HepG2 (cell line): ENCODE measurements around the gene AIF1. TPM values are rescaled to one million over a fixed set of nuclear protein-coding genes. Genes with fewer than 3 reads are reported as not detected.

Experiments used
- HDAC1 ChIP-seq: sonication (generic); formaldehyde crosslinking; IDR thresholded peaks from 2 replicates; pipeline ENCODE4 v1.5.1; 2020; ENCODE audit warnings: mild to moderate bottlenecking, missing genetic modification reagents
- KMT2A ChIP-seq: sonication (generic); formaldehyde crosslinking; IDR thresholded peaks from 2 replicates; pipeline ENCODE4 v1.4.0; 2020; ENCODE audit warnings: missing genetic modification reagents
- MZF1 ChIP-seq: sonication (generic); formaldehyde crosslinking; IDR thresholded peaks from 2 replicates; pipeline ENCODE4 v1.8.1; 2023; ENCODE audit warnings: mild to moderate bottlenecking, missing genetic modification reagents, borderline replicate concordance
- NR2F2 ChIP-seq: IDR thresholded peaks from 2 replicates; pipeline ENCODE4 v1.6.1; 2012; ENCODE audit warnings: low read depth, inconsistent platforms, borderline replicate concordance
- SNAI1 ChIP-seq: sonication (generic); formaldehyde crosslinking; IDR thresholded peaks from 2 replicates; pipeline ENCODE4 v1.5.0; 2020; ENCODE audit warnings: mild to moderate bottlenecking, missing genetic modification reagents, borderline replicate concordance
- ZNF367 ChIP-seq: sonication (generic); formaldehyde crosslinking; IDR thresholded peaks from 2 replicates; pipeline ENCODE4 v1.4.0; 2020; ENCODE audit warnings: missing genetic modification reagents, borderline replicate concordance
- ZNF44 ChIP-seq: sonication (generic); formaldehyde crosslinking; IDR thresholded peaks from 2 replicates; pipeline ENCODE4 v1.5.1; 2020; ENCODE audit warnings: mild to moderate bottlenecking, missing genetic modification reagents
- ZNF670 ChIP-seq: sonication (generic); formaldehyde crosslinking; IDR thresholded peaks from 2 replicates; pipeline ENCODE4 v1.8.0; 2022; ENCODE audit warnings: mild to moderate bottlenecking, missing genetic modification reagents, borderline replicate concordance
- ZNF709 ChIP-seq: sonication (generic); formaldehyde crosslinking; IDR thresholded peaks from 2 replicates; pipeline ENCODE4 v1.5.0; 2020; ENCODE audit warnings: mild to moderate bottlenecking, missing genetic modification reagents
- ZNF776 ChIP-seq: sonication (generic); formaldehyde crosslinking; IDR thresholded peaks from 2 replicates; pipeline ENCODE4 v1.4.0; 2020; ENCODE audit warnings: mild to moderate bottlenecking, missing genetic modification reagents
- microRNA-seq: library from miRNA; unstranded; fragments of <30 nt; microRNA quantifications from one replicate; pipeline ENCODE4, GENCODE V29; 2020
- polyA plus RNA-seq, 8 experiments: library from polyadenylated mRNA; depleted of rRNA in 3 of 8; stranded (reverse) in 7 of 8; unstranded in 1 of 8; fragments of >200 nt; fragmentation: Illumina TruSeq in 4 of 8; extraction: Trizol in 4 of 8; gene quantifications; 2 replicates each; pipeline versions ENCODE4 v1.2.1 to v1.2.3, GENCODE V29; 2011 to 2016; ENCODE audit warnings: low read depth in 4 of 8, missing spikeins in 1 of 8, mixed read lengths in 1 of 8; ENCODE audit not compliant: insufficient read depth in 1 of 8
- small RNA-seq, 3 experiments: library from RNA; depleted of rRNA; stranded (forward); fragments of <200 nt; gene quantifications; one replicate each; pipeline ENCODE3, GENCODE V24; 2012; ENCODE audit warnings: low read depth in 2 of 3, low replicate concordance in 1 of 3; ENCODE audit not compliant: insufficient read length in 3 of 3, insufficient read depth in 2 of 3
- total RNA-seq, 5 experiments: library from RNA; depleted of rRNA; stranded (reverse); fragments of >200 nt; fragmentation: Illumina TruSeq; extraction: Trizol; gene quantifications; 2 replicates each; pipeline ENCODE4 v1.2.3, GENCODE V29; 2016; ENCODE audit warnings: low read depth in 1 of 5
- TF ChIP-seq, protein P1 (sequence below): sonication (generic); formaldehyde crosslinking; IDR thresholded peaks from 2 replicates; pipeline ENCODE4 v1.9.0; 2021; ENCODE audit warnings: missing genetic modification reagents, borderline replicate concordance
- TF ChIP-seq, protein P2 (sequence below): IDR thresholded peaks from 2 replicates; pipeline ENCODE4 v1.6.1; 2016; ENCODE audit warnings: mild to moderate bottlenecking, missing biosample characterization, missing genetic modification reagents
- TF ChIP-seq, protein P3 (sequence below): IDR thresholded peaks from 2 replicates; pipeline ENCODE4 v1.6.1; 2016; ENCODE audit warnings: low read depth, control low read depth
- TF ChIP-seq, protein P4 (sequence below): IDR thresholded peaks from 2 replicates; pipeline ENCODE4 v1.6.1; 2018; ENCODE audit warnings: missing genetic modification reagents, mild to moderate bottlenecking, missing compliant biosample characterization

Gene AIF1
- total and polyA plus RNA-seq, 2 of the 13 experiments (the other 11 are each of a cell fraction or from before 2014, with no cell fraction given) = 1.5 TPM; not detected in 1

DNA sequence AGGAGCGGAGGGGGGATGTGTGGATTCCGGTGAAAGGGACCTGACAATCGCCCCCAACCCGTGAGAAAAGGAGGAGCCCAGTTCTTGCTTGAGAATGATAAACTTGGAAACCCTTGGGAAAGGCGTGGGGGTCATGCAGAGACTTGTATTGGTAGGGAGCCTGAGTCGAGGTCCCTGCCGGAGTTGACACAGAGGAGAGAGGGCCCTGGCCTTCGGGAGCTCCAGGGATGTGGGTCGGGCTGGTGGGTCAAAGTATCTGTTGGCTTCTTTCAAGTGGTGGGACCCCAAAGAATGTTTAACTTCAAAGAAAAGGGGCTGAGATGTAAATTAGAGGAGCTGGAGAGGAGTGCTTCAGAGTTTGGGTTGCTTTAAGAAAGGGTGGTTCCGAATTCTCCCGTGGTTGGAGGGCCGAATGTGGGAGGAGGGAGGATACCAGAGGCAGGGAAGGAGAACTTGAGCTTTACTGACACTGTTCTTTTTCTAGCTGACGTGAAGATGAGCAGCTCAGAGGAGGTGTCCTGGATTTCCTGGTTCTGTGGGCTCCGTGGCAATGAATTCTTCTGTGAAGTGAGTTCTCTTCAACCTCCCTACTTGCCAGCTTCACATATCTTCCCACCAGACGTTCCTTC lies 51.4 kb downstream of the AIF1 start (continued):
- TF ChIP-seq, protein P1, sequence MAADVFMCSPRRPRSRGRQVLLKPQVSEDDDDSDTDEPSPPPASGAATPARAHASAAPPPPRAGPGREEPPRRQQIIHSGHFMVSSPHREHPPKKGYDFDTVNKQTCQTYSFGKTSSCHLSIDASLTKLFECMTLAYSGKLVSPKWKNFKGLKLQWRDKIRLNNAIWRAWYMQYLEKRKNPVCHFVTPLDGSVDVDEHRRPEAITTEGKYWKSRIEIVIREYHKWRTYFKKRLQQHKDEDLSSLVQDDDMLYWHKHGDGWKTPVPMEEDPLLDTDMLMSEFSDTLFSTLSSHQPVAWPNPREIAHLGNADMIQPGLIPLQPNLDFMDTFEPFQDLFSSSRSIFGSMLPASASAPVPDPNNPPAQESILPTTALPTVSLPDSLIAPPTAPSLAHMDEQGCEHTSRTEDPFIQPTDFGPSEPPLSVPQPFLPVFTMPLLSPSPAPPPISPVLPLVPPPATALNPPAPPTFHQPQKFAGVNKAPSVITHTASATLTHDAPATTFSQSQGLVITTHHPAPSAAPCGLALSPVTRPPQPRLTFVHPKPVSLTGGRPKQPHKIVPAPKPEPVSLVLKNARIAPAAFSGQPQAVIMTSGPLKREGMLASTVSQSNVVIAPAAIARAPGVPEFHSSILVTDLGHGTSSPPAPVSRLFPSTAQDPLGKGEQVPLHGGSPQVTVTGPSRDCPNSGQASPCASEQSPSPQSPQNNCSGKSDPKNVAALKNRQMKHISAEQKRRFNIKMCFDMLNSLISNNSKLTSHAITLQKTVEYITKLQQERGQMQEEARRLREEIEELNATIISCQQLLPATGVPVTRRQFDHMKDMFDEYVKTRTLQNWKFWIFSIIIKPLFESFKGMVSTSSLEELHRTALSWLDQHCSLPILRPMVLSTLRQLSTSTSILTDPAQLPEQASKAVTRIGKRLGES (CRISPR knock-in tag) = no peak
- TF ChIP-seq, protein P2, sequence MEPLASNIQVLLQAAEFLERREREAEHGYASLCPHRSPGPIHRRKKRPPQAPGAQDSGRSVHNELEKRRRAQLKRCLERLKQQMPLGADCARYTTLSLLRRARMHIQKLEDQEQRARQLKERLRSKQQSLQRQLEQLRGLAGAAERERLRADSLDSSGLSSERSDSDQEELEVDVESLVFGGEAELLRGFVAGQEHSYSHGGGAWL (CRISPR knock-in tag) = no peak
- TF ChIP-seq ZNF367 (CRISPR knock-in tag) (no peak), SNAI1 (CRISPR knock-in tag) (0 out of 2 replicates have a peak, but pooled peaks have one; percentile 6), ZNF776 (CRISPR knock-in tag) (no peak), NR2F2 (no peak), MZF1 (CRISPR knock-in tag) (no peak), ZNF709 (CRISPR knock-in tag) (peak; percentile 19; the same call in 1 of the 2 replicates), ZNF44 (0 out of 2 replicates have a peak, but pooled peaks have one; percentile 30), HDAC1 (CRISPR knock-in tag) (no peak), KMT2A (CRISPR knock-in tag) (no peak), ZNF670 (0 out of 2 replicates have a peak, but pooled peaks have one; percentile 37)
- TF ChIP-seq, protein P3, sequence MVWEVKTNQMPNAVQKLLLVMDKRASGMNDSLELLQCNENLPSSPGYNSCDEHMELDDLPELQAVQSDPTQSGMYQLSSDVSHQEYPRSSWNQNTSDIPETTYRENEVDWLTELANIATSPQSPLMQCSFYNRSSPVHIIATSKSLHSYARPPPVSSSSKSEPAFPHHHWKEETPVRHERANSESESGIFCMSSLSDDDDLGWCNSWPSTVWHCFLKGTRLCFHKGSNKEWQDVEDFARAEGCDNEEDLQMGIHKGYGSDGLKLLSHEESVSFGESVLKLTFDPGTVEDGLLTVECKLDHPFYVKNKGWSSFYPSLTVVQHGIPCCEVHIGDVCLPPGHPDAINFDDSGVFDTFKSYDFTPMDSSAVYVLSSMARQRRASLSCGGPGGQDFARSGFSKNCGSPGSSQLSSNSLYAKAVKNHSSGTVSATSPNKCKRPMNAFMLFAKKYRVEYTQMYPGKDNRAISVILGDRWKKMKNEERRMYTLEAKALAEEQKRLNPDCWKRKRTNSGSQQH (CRISPR knock-in tag) = 0 out of 2 replicates have a peak, but pooled peaks have one; percentile 9
- TF ChIP-seq, protein P4, sequence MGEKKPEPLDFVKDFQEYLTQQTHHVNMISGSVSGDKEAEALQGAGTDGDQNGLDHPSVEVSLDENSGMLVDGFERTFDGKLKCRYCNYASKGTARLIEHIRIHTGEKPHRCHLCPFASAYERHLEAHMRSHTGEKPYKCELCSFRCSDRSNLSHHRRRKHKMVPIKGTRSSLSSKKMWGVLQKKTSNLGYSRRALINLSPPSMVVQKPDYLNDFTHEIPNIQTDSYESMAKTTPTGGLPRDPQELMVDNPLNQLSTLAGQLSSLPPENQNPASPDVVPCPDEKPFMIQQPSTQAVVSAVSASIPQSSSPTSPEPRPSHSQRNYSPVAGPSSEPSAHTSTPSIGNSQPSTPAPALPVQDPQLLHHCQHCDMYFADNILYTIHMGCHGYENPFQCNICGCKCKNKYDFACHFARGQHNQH (CRISPR knock-in tag) = no peak

Small RNA genes within 50 kb of the gene (microRNA-seq; reads per million reads assigned to microRNA genes)
- gene MIR6832 = 1.5 reads per million

Small RNA genes within 50 kb of the gene (small RNA-seq; reads per million reads assigned to genes)
- gene MIR6832 = 0 reads per million in 3 experiments
- gene RF00019 = 0 reads per million in 3 experiments
- gene SNORA38 = 71.6 to 454 (median 117) reads per million in 3 experiments
- 0 to 0.97 (median 0) reads per million in 3 experiments for gene UQCRHP1

Other genes starting within 250 kb of the AIF1 start
Only the 30 nearest of the 35 such genes appear.
- gene MICB, start 117.1 kb upstream of the AIF1 start, total RNA-seq (2016; rRNA removed; fragmentation: Illumina TruSeq; extraction: Trizol) = 9.0 and 12.5 TPM in 2 replicates
- gene MICB, start 117.1 kb upstream of the AIF1 start, polyA plus RNA-seq (2011; rRNA removed) = 12.8 and 15.4 TPM in 2 replicates
- gene MCCD1, start 86.3 kb upstream of the AIF1 start, total RNA-seq (2016; rRNA removed; fragmentation: Illumina TruSeq; extraction: Trizol) = 0.15 and 0.36 TPM in 2 replicates
- 0.09 TPM in 1 of 2 replicates, not detected in the other for gene MCCD1, start 86.3 kb upstream of the AIF1 start, polyA plus RNA-seq (2011; rRNA removed)
- gene DDX39B, start 73.2 kb upstream of the AIF1 start, total RNA-seq (2016; rRNA removed; fragmentation: Illumina TruSeq; extraction: Trizol) = 570 and 737 TPM in 2 replicates
- 650 and 678 TPM in 2 replicates for gene DDX39B, start 73.2 kb upstream of the AIF1 start, polyA plus RNA-seq (2011; rRNA removed)
- gene ATP6V1G2, start 68.6 kb upstream of the AIF1 start, total RNA-seq (2016; rRNA removed; fragmentation: Illumina TruSeq; extraction: Trizol) = 0.27 TPM in 1 of 2 replicates, not detected in the other
- 0.83 and 1.2 TPM in 2 replicates for gene ATP6V1G2, start 68.6 kb upstream of the AIF1 start, polyA plus RNA-seq (2011; rRNA removed)
- 13.9 and 19.5 TPM in 2 replicates for gene NFKBIL1, start 67.6 kb upstream of the AIF1 start, total RNA-seq (2016; rRNA removed; fragmentation: Illumina TruSeq; extraction: Trizol)
- 9.7 and 13.7 TPM in 2 replicates for gene NFKBIL1, start 67.6 kb upstream of the AIF1 start, polyA plus RNA-seq (2011; rRNA removed)
- gene LTA, start 42.9 kb upstream of the AIF1 start, total RNA-seq (2016; rRNA removed; fragmentation: Illumina TruSeq; extraction: Trizol) = not detected in 2 replicates
- gene LTA, start 42.9 kb upstream of the AIF1 start, polyA plus RNA-seq (2011; rRNA removed) = 0.09 TPM in 1 of 2 replicates, not detected in the other
- not detected in 2 replicates for gene TNF, start 39.7 kb upstream of the AIF1 start, total RNA-seq (2016; rRNA removed; fragmentation: Illumina TruSeq; extraction: Trizol)
- not detected in 2 replicates for gene TNF, start 39.7 kb upstream of the AIF1 start, polyA plus RNA-seq (2011; rRNA removed)
- gene LTB, start 32.8 kb upstream of the AIF1 start, total RNA-seq (2016; rRNA removed; fragmentation: Illumina TruSeq; extraction: Trizol) = 0.22 TPM in 1 of 2 replicates, not detected in the other
- 0.09 and 0.30 TPM in 2 replicates for gene LTB, start 32.8 kb upstream of the AIF1 start, polyA plus RNA-seq (2011; rRNA removed)
- gene LST1, start 29.0 kb upstream of the AIF1 start, total RNA-seq (2016; rRNA removed; fragmentation: Illumina TruSeq; extraction: Trizol) = not detected in 2 replicates
- gene LST1, start 29.0 kb upstream of the AIF1 start, polyA plus RNA-seq (2011; rRNA removed) = not detected in 2 replicates
- not detected in 2 replicates for gene NCR3, start 22.2 kb upstream of the AIF1 start, total RNA-seq (2016; rRNA removed; fragmentation: Illumina TruSeq; extraction: Trizol)
- gene NCR3, start 22.2 kb upstream of the AIF1 start, polyA plus RNA-seq (2011; rRNA removed) = not detected in 2 replicates
- gene PRRC2A, start 5.5 kb downstream of the AIF1 start, total RNA-seq (2016; rRNA removed; fragmentation: Illumina TruSeq; extraction: Trizol) = 37.2 and 38.9 TPM in 2 replicates
- gene PRRC2A, start 5.5 kb downstream of the AIF1 start, polyA plus RNA-seq (2011; rRNA removed) = 47.4 and 60.5 TPM in 2 replicates
- gene BAG6, start 37.4 kb downstream of the AIF1 start, total RNA-seq (2016; rRNA removed; fragmentation: Illumina TruSeq; extraction: Trizol) = 169 and 190 TPM in 2 replicates
- gene BAG6, start 37.4 kb downstream of the AIF1 start, polyA plus RNA-seq (2011; rRNA removed) = 157 and 184 TPM in 2 replicates
- 52.9 and 98.2 TPM in 2 replicates for gene APOM, start 40.7 kb downstream of the AIF1 start, total RNA-seq (2016; rRNA removed; fragmentation: Illumina TruSeq; extraction: Trizol)
- 1,140 and 1,216 TPM in 2 replicates for gene APOM, start 40.7 kb downstream of the AIF1 start, polyA plus RNA-seq (2011; rRNA removed)
- 15.5 and 18.1 TPM in 2 replicates for gene C6orf47, start 45.5 kb downstream of the AIF1 start, total RNA-seq (2016; rRNA removed; fragmentation: Illumina TruSeq; extraction: Trizol)
- gene C6orf47, start 45.5 kb downstream of the AIF1 start, polyA plus RNA-seq (2011; rRNA removed) = 1.7 and 2.1 TPM in 2 replicates
- gene GPANK1, start 49.8 kb downstream of the AIF1 start, total RNA-seq (2016; rRNA removed; fragmentation: Illumina TruSeq; extraction: Trizol) = 22.8 and 25.3 TPM in 2 replicates
- 14.8 and 15.4 TPM in 2 replicates for gene GPANK1, start 49.8 kb downstream of the AIF1 start, polyA plus RNA-seq (2011; rRNA removed)
- 296 and 316 TPM in 2 replicates for gene CSNK2B, start 50.8 kb downstream of the AIF1 start, total RNA-seq (2016; rRNA removed; fragmentation: Illumina TruSeq; extraction: Trizol)
- 111 and 116 TPM in 2 replicates for gene CSNK2B, start 50.8 kb downstream of the AIF1 start, polyA plus RNA-seq (2011; rRNA removed)
- gene LY6G5B, start 54.7 kb downstream of the AIF1 start, total RNA-seq (2016; rRNA removed; fragmentation: Illumina TruSeq; extraction: Trizol) = 0.73 and 7.8 TPM in 2 replicates
- 14.7 and 15.7 TPM in 2 replicates for gene LY6G5B, start 54.7 kb downstream of the AIF1 start, polyA plus RNA-seq (2011; rRNA removed)
- gene LY6G5C, start 65.8 kb downstream of the AIF1 start, total RNA-seq (2016; rRNA removed; fragmentation: Illumina TruSeq; extraction: Trizol) = 0.33 TPM in 1 of 2 replicates, not detected in the other
- 0.50 and 0.55 TPM in 2 replicates for gene LY6G5C, start 65.8 kb downstream of the AIF1 start, polyA plus RNA-seq (2011; rRNA removed)
- 16.2 and 43.5 TPM in 2 replicates for gene ABHD16A, start 88.1 kb downstream of the AIF1 start, total RNA-seq (2016; rRNA removed; fragmentation: Illumina TruSeq; extraction: Trizol)
- gene ABHD16A, start 88.1 kb downstream of the AIF1 start, polyA plus RNA-seq (2011; rRNA removed) = 45.4 and 49.0 TPM in 2 replicates
- gene LY6G6F, start 91.6 kb downstream of the AIF1 start, total RNA-seq (2016; rRNA removed; fragmentation: Illumina TruSeq; extraction: Trizol) = not detected in 2 replicates
- gene LY6G6F, start 91.6 kb downstream of the AIF1 start, polyA plus RNA-seq (2011; rRNA removed) = not detected in 2 replicates
- not detected in 2 replicates for gene LY6G6D, start 100.1 kb downstream of the AIF1 start, total RNA-seq (2016; rRNA removed; fragmentation: Illumina TruSeq; extraction: Trizol)
- not detected in 2 replicates for gene LY6G6D, start 100.1 kb downstream of the AIF1 start, polyA plus RNA-seq (2011; rRNA removed)
- gene LY6G6C, start 106.5 kb downstream of the AIF1 start, total RNA-seq (2016; rRNA removed; fragmentation: Illumina TruSeq; extraction: Trizol) = not detected in 2 replicates
- 0.15 and 0.21 TPM in 2 replicates for gene LY6G6C, start 106.5 kb downstream of the AIF1 start, polyA plus RNA-seq (2011; rRNA removed)
- gene MPIG6B, start 108.1 kb downstream of the AIF1 start, total RNA-seq (2016; rRNA removed; fragmentation: Illumina TruSeq; extraction: Trizol) = not detected in 2 replicates
- gene MPIG6B, start 108.1 kb downstream of the AIF1 start, polyA plus RNA-seq (2011; rRNA removed) = not detected in 2 replicates
- 14.4 and 16.4 TPM in 2 replicates for gene DDAH2, start 114.1 kb downstream of the AIF1 start, total RNA-seq (2016; rRNA removed; fragmentation: Illumina TruSeq; extraction: Trizol)
- gene DDAH2, start 114.1 kb downstream of the AIF1 start, polyA plus RNA-seq (2011; rRNA removed) = 21.1 and 21.9 TPM in 2 replicates
- gene CLIC1, start 121.3 kb downstream of the AIF1 start, total RNA-seq (2016; rRNA removed; fragmentation: Illumina TruSeq; extraction: Trizol) = 445 and 602 TPM in 2 replicates
- gene CLIC1, start 121.3 kb downstream of the AIF1 start, polyA plus RNA-seq (2011; rRNA removed) = 891 and 997 TPM in 2 replicates
- gene MSH5, start 124.8 kb downstream of the AIF1 start, total RNA-seq (2016; rRNA removed; fragmentation: Illumina TruSeq; extraction: Trizol) = 2.5 and 10.2 TPM in 2 replicates
- 28.3 and 38.7 TPM in 2 replicates for gene MSH5, start 124.8 kb downstream of the AIF1 start, polyA plus RNA-seq (2011; rRNA removed)
- gene SAPCD1, start 147.4 kb downstream of the AIF1 start, total RNA-seq (2016; rRNA removed; fragmentation: Illumina TruSeq; extraction: Trizol) = 0.56 and 2.5 TPM in 2 replicates
- gene SAPCD1, start 147.4 kb downstream of the AIF1 start, polyA plus RNA-seq (2011; rRNA removed) = 3.9 and 5.3 TPM in 2 replicates
- 0.79 and 0.86 TPM in 2 replicates for gene VWA7, start 162.1 kb downstream of the AIF1 start, total RNA-seq (2016; rRNA removed; fragmentation: Illumina TruSeq; extraction: Trizol)
- 3.3 and 4.4 TPM in 2 replicates for gene VWA7, start 162.1 kb downstream of the AIF1 start, polyA plus RNA-seq (2011; rRNA removed)
- 56.1 and 59.2 TPM in 2 replicates for gene VARS1, start 180.5 kb downstream of the AIF1 start, total RNA-seq (2016; rRNA removed; fragmentation: Illumina TruSeq; extraction: Trizol)
- gene VARS1, start 180.5 kb downstream of the AIF1 start, polyA plus RNA-seq (2011; rRNA removed) = 14.7 and 19.9 TPM in 2 replicates
- 90.5 and 93.7 TPM in 2 replicates for gene LSM2, start 191.7 kb downstream of the AIF1 start, total RNA-seq (2016; rRNA removed; fragmentation: Illumina TruSeq; extraction: Trizol)
- gene LSM2, start 191.7 kb downstream of the AIF1 start, polyA plus RNA-seq (2011; rRNA removed) = 64.7 and 69.4 TPM in 2 replicates